GM19240 (cell line): Measurements from ENCODE around the gene CHAF1A.
A peak's percentile ranks its signal among the peaks of the same experiment; 100 is the strongest.

Source experiments
- DNase-seq: peaks from one replicate; pipeline ENCODE4 v3.0.0; 2011; ENCODE audit warnings: low spot score; ENCODE audit not compliant: insufficient read length

Gene CHAF1A

GRCh38 chr19:4454747-4455718 lies 52.6 kb downstream of the CHAF1A start:
- DNase-seq = no peak

- no peak for DNase-seq
These were observed 53.5 kb downstream of the CHAF1A start for GRCh38 chr19:4455719-4456475.

DNA sequence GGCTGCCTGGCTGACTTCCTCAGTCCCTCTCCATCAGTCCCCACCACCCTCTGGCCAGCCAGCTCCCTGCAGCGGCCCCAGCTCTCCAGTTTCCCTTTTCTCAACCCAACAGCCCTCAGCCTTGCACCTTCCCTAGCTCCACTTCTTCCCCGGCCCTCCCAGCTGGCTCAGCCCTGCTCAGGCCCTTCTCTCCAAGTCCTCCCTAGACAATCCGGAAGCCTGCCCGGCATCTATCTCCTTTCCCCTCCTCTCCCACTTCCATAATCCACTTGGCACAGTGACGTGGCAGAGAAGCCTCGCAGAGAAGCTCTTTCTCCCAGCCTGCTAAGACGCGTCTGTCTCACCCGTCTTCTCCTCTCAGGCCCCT lies 54.0 kb downstream of the CHAF1A start:
- DNase-seq = no peak

DNA sequence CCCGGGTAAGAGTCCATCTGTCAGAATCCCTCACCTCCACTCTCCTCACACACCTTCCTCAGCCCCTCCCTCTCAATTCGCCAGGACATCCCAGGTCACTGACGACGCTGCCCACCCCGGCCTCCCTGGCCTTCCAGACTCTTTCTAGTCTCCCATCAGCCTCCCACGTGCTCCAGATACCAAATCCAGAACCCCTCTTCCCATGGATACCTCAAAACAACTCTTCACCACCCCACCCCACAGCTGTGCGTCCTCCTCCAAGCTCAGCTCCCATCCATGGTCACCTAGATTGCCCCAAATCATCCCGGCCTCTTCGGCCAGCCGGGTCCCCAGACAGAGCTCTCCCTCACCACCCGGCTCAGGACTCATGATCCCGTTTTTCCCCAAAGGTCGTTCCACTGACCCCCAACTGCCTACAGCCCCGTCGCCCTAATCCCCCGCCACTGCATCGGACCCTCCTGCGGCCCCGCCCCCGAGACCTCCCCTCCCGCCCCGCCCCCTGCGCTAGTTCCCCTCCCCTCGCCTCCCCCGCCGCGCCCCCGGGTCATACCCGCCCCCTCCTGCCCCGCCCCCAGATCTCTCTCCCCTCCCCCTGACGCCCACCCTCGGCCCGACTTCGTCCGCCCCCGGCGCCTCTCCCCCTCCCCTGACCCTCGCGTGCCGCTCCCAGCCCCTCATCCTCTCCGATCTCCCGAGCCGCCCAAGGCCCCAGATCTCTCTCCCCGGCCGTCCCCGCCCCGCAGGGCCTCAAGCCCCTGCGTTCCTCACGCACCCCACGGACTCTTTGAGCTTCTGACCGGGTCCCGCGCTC lies 54.6 kb downstream of the CHAF1A start:
- DNase-seq = peak; percentile 45

DNA sequence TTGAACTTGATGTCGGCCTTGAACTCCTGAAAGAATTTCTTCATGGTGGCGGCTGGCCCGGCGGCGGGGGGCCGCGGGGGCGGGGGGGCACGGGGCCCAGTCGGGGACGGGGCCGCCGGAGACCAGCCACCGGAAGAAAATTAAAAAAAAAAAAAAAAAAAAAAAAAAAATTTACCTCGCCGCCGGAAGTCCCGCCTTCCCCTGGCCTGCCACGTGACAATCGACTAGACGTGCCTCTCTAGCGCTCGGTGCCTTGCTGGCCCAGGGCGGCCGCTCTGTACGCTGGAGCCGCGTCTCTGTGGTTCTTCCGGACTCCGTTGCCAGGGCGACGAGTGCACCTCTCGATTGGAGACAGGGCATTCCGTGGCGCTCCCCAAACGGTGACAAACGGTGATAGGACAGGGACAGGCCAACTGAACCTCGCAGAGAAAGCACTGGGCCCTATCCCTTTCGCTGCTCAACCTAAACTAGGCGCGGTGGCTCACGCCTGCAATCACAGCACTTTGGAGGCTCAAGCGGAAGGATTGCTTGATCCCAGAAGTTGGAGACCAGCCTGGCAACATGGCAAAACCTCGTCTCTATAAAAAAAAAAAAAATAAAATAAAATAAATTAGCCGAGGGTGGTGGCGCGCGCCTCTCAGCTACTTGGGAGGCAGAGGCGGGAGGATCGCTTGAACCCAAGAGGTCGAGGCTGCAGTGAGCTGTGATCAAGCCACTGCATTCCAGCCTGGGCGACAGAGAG lies 55.4 kb downstream of the CHAF1A start, which contains the start of gene UBXN6:
Gene UBXN6 (minus strand): TSS at position 141 of the 742 bp plus-strand sequence. CDS start 97 bp downstream, at position 44.
- DNase-seq = peak; percentile 96

DNA sequence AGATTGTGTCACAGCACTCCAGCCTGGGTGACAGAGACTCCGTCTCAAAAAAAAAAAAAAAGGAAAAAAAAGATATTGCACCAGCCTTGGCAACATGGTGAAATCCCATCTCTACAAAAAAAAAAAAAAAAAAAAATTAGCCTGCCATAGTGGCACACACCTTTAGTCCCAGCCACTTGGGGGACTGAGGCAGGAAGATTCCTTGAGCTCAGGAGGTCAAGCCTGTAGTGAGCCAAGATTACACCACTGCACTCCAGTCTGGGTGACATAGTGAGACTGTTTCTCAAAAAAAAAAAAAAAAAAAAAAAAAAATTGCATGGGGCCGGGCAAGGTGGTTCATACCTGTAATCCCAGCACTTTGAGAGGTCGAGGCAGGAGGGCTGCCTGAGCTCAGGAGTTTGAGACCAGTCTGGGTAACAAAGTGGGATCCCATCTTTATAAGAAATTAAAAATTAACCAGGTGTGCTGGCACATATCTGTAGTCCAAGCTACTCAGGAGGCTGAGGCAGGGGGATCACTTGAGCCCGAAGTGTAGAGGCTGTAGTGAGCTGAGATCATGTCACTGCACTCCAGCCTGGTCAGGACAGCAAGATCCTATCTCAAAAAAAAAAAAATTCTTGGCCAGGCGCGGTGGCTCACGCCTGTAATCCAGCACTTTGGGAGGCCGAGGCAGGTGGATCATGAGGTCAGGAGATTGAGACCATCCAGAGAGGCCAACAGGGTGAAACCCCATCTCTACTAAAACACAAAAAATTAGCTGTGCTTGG lies 62.6 kb downstream of the CHAF1A start:
- DNase-seq = no peak

GRCh38 chr19:4467835-4468234 lies 65.4 kb downstream of the CHAF1A start:
- no peak for DNase-seq

DNA sequence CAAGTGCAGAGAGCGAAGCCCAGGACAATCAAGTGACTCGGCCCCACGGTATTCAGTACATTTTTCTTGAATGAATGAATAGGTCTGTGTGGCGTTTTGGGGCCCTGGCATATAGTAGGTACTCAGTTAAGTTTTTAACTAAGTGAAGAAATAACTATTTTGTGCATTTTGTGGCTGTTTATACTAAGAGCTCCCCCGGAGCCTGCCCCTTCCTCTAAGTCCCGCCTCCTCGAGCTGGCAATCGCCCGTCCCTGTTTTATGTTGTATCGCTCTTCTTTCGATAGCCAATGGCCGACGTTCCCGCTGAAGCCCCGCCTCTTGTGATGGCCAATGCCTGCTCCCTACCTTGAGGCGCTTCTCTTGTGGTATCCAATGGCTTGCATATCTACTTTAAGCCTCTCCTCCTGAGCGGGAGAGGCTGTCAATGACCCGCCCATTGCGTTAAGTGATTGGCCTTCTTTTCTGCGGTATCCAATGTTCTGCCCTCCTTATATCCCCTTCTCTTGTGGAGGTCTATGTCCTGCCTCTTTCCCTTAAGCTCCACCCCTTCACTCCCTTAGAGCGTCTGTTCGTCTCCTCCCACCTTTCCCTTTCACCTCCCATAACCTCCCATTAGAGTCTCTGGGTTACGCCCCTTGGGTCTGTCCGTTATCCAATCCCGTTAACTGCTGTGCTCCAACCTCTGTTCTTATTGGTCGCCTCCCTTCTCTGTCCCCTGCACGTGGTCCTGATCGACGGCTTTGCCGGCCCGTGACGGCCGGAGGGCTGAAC lies 69.1 kb downstream of the CHAF1A start:
- DNase-seq = peak; percentile 96

DNA sequence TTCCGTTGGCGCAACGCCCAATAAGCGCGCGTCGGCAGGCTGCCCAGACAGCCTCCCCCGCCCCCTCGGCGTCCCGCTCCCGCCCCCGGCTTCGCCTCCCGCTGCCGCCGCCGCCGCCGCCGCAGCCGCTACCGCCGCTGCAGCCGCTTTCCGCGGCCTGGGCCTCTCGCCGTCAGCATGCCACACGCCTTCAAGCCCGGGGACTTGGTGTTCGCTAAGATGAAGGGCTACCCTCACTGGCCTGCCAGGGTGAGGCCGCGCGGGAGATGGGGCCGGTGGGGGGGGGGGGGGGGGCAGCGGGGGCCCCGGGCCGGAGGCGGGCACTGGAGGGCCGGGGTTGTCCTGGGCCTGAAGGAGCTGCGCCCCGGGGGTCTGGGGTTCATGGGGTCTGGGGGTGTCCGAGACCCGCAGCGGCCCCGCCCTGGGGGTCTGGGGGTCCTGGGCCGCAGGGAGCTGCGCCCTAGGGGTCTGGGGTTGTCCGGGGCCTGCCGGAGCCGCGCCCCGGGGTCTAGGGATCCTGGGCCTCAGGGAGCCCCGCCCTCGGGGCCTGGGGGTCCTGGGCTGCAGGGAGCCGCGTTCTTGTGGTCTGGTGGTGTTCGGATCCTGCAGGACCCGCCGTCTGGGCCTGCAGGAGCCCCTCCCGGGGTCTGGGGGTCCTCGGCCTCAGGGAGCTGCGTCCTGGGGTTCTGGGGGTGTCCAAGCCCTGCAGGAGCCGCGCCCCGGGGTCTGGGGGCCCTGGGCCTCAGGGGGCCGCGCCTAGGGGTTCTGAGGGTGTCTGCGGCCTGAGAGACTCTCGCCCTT lies 69.9 kb downstream of the CHAF1A start, which contains the start of gene HDGFL2:
Gene HDGFL2 (plus strand): TSS at position 124 of the 801 bp plus-strand sequence. CDS start 54 bp downstream, at position 178.
- no peak for DNase-seq

GRCh38 chr19:4473011-4473762 lies 70.7 kb downstream of the CHAF1A start:
- DNase-seq = peak; percentile 0

DNA sequence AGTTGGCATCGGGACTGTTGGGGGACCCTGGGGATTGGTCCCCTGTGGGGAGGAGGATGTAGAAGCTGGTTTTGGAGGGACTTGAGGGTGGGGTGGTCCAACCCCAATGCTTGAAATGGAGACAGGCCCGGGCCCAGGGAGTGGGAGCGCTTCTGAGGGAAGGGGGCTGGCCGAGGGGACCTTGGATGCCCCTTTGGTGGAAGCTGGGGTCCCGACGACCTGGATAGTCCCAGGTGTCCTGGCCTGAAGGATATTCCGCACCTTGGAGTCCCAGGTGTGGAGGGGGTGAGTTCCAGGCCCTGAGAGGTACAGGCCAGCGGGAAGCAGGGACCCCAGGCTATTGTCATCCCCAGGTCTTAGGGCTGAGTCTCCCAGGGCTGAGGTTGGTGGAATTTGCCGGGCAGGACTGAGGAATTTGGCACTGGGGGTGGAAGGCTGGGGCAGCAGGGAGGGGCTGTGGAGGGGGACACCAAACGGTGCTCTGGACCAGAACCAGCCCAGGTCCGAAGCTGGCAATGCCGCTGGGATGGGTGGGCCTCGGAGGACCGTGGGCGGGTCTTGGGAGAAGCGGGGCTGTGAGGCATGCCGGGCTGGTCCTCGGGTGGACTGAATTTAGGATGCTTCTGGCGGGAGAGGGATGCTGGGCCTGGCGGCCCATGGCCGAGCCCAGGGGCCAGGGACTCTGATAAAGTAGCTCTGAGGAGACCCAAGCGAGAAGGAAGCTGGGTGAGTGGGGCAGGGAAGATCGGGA lies 71.5 kb downstream of the CHAF1A start:
- DNase-seq = peak; percentile 1

DNA sequence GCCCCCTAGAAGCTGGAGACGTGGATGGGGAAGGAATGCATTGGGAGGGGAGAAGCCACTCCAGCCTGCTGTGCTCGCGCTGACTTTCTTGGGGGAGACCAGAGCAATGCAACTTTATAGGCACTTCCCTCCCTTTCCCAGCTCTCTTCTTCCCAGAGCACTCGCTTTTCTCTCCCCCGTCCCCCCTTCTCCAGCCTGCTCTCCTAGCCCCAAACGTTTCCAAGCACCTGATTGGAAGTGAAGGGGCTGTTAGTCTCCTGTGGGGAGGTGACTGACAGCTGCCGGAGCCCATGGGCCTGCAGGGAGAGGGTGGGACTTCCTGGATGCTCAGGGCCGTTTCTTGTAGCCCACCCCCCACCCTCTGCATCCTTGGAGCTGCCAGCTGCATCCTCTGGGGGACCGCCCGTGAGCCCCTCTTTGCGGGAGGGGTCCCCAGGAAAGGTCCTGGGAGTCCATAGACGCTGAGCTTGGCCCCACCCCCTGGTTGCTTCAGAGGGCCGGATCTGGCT lies 72.1 kb downstream of the CHAF1A start:
- peak; percentile 61 for DNase-seq

GRCh38 chr19:4477034-4477801 lies 74.8 kb downstream of the CHAF1A start:
- DNase-seq = no peak

GRCh38 chr19:4482721-4483364 lies 80.4 kb downstream of the CHAF1A start:
- DNase-seq = no peak

DNA sequence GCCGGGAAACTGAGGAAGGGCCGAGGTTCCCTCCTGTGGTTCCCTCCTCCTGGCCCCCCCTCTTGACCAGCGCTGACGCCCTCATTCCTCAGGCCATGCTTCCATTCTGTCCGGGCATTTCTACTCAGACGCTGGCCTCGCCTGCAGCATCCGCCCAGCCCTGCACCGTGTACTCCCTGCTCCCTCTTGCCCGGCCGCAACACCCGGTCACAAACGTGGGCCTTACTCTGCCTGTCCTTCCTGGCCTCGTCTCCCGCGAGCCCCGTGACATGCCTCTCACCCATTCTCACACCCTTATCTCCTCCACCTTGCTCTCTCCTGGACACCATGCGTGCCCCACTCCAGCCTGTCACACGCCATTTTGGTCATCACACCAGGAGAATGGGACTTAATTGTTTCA lies 80.9 kb downstream of the CHAF1A start:
- DNase-seq = no peak
